HepG2 (cell line): ENCODE data around the gene KRTAP10-4. TPM values are rescaled to one million over a fixed set of nuclear protein-coding genes. Genes with fewer than 3 reads are reported as not detected.
A peak's percentile ranks its signal among the peaks of the same experiment; 100 is the strongest.

Experiments
- ATAC-seq: fragments of 200-7000 bp; cut with Tn5 transposase; 3 replicates; pipeline ENCODE4 v1.9.1; 2020; ENCODE audit warnings: mild to moderate bottlenecking, moderate library complexity
- BruUV-seq: library from RNA; stranded (reverse); fragments of 400-500 nt; replicated peaks from 2 replicates; lab custom pipeline; 2021; lab: Mats Ljungman, UMichigan
- CTCF ChIA-PET: fragments of 300-600 bp; formaldehyde crosslinking; extraction: SDS; loops from one replicate; lab custom pipeline; 2021; ENCODE audit warnings: low total read pairs, inconsistent platforms, low intra/inter-chr PET ratio; lab: Yijun Ruan, JAX
- POLR2A ChIA-PET: fragments of 350-600 bp; sonication (Branson Sonifier 250); formaldehyde crosslinking; loops from one replicate; lab custom pipeline; 2020; ENCODE audit warnings: antibody characterized with exemption, inconsistent platforms; lab: Yijun Ruan, JAX
- DNase-seq: peaks from one replicate; pipeline ENCODE4 v3.0.0-alpha.2; 2015; ENCODE audit warnings: low spot score
- FAIRE-seq: peaks from 3 replicates; lab custom pipeline; 2011; peaks lifted over from hg19 to GRCh38; lab: Jason Lieb, UNC
- H2AFZ ChIP-seq: one replicate; pipeline ENCODE4 v1.6.1; 2011; ENCODE audit warnings: low read length, inconsistent platforms
- H3K27ac ChIP-seq: fragments of 300-600 bp; 3 replicates; pipeline ENCODE4 v1.8.0; 2011; ENCODE audit warnings: mixed run types, mild to moderate bottlenecking, mixed read lengths, low read length, inconsistent platforms; ENCODE audit not compliant: insufficient read depth; ENCODE audit errors: extremely low read length
- H3K27me3 ChIP-seq, 2 experiments: fragments of 200-600 bp in 1 of 2; 2 replicates in 1 of 2; 3 replicates in 1 of 2; pipeline versions ENCODE4 v1.6.0 to v1.8.0; 2011; ENCODE audit warnings: low read length in 2 of 2, mild to moderate bottlenecking in 2 of 2, moderate library complexity in 2 of 2, inconsistent platforms in 1 of 2; ENCODE audit not compliant: insufficient read depth in 2 of 2, control insufficient read depth in 1 of 2
- H3K36me3 ChIP-seq, 2 experiments: fragments of 200-600 bp in 1 of 2; replicated peaks in 1 of 2; 2 replicates in 1 of 2; 3 replicates in 1 of 2; pipeline versions ENCODE4 v1.5.1 to v1.8.0; 2011; ENCODE audit warnings: low read length in 2 of 2, inconsistent platforms in 1 of 2; ENCODE audit not compliant: insufficient read depth in 2 of 2, control insufficient read depth in 1 of 2
- H3K4me1 ChIP-seq: 2 replicates; pipeline ENCODE4 v1.5.1; 2012; ENCODE audit warnings: low read length, inconsistent platforms; ENCODE audit not compliant: insufficient read depth
- H3K4me2 ChIP-seq: 2 replicates; pipeline ENCODE4 v1.6.0; 2011; ENCODE audit warnings: low read depth, low read length, inconsistent platforms
- H3K4me3 ChIP-seq, 3 experiments: fragments of 200-600 bp in 1 of 3; sonication (generic), shearing (Covaris generic) in 1 of 3; replicated peaks in 1 of 3; 2 replicates each; pipeline ENCODE4 v1.5.1; 2011 to 2016; ENCODE audit warnings: low read length in 3 of 3, inconsistent platforms in 2 of 3, low read depth in 2 of 3, mild to moderate bottlenecking in 2 of 3, control low read depth in 1 of 3, mixed read lengths in 1 of 3; ENCODE audit not compliant: insufficient read depth in 1 of 3
- H3K79me2 ChIP-seq: one replicate; pipeline ENCODE4 v1.6.1; 2011; ENCODE audit warnings: low read length, inconsistent platforms; ENCODE audit not compliant: insufficient read depth
- H3K9ac ChIP-seq: 2 replicates; pipeline ENCODE4 v1.6.0; 2011; ENCODE audit warnings: mild to moderate bottlenecking, low read depth, low read length, inconsistent platforms; ENCODE audit not compliant: insufficient read depth
- H3K9me3 ChIP-seq: 2 replicates; pipeline ENCODE4 v1.5.1; 2012; ENCODE audit warnings: mild to moderate bottlenecking, low read length
- H4K20me1 ChIP-seq: 2 replicates; pipeline ENCODE4 v1.6.0; 2011; ENCODE audit warnings: inconsistent platforms, mild to moderate bottlenecking, low read length, moderate library complexity; ENCODE audit not compliant: insufficient read depth
- CTCF ChIP-seq: sonication (generic); formaldehyde crosslinking; IDR thresholded peaks from 2 replicates; pipeline ENCODE4 v1.5.0; 2020; ENCODE audit warnings: mild to moderate bottlenecking, missing genetic modification reagents, moderate library complexity
- DNMT3B ChIP-seq: conservative IDR thresholded peaks from 2 replicates; pipeline ENCODE4 v1.6.1; 2016; ENCODE audit warnings: missing biosample characterization, control low read depth
- KDM5B ChIP-seq: sonication (generic); formaldehyde crosslinking; IDR thresholded peaks from 2 replicates; pipeline ENCODE4 v1.4.0; 2020; ENCODE audit warnings: missing genetic modification reagents, mild to moderate bottlenecking, borderline replicate concordance
- MNT ChIP-seq: fragments of 450-650 bp; IDR thresholded peaks from 2 replicates; pipeline ENCODE4 v1.6.1; 2016
- SMC3 ChIP-seq: IDR thresholded peaks from 2 replicates; pipeline ENCODE4 v1.6.1; 2011; ENCODE audit warnings: low read length, improper control_type of control experiment
- STAG1 ChIP-seq: sonication (generic); formaldehyde crosslinking; IDR thresholded peaks from 2 replicates; pipeline ENCODE4 v1.4.0; 2020; ENCODE audit warnings: missing genetic modification reagents
- ZNF282 ChIP-seq: fragments of 450-650 bp; IDR thresholded peaks from 2 replicates; pipeline ENCODE4 v1.6.1; 2018; ENCODE audit not compliant: partially characterized antibody
- ZNF317 ChIP-seq: sonication (generic); formaldehyde crosslinking; IDR thresholded peaks from 2 replicates; pipeline ENCODE4 v1.5.0; 2020; ENCODE audit warnings: mild to moderate bottlenecking, missing genetic modification reagents
- WGBS: methylation state at CpG from one replicate; pipeline ENCODE4 v1.1.6; 2017; ENCODE audit warnings: low lambda C conversion rate; 5-methylcytosine and 5-hydroxymethylcytosine counted together
- in situ Hi-C: cut with HindIII; loops from 2 replicates; pipeline ENCODE4 v1.10.0; 2017; ENCODE audit warnings: low pct_unique_long_range_greater_than_20kb; ENCODE audit not compliant: extremely low pct_ligation_motif_present
- intact Hi-C: fragments of 100-400 bp; cut with micrococcal nuclease; formaldehyde crosslinking; loops from one replicate; pipeline ENCODE4 v1.10.0; 2022; ENCODE audit not compliant: unreplicated experiment
- polyA plus RNA-seq, 8 experiments: library from polyadenylated mRNA; depleted of rRNA in 3 of 8; stranded (reverse) in 7 of 8; unstranded in 1 of 8; fragments of >200 nt; fragmentation: Illumina TruSeq in 4 of 8; extraction: Trizol in 4 of 8; gene quantifications; 2 replicates each; pipeline versions ENCODE4 v1.2.1 to v1.2.3, GENCODE V29; 2011 to 2016; ENCODE audit warnings: low read depth in 4 of 8, missing spikeins in 1 of 8, mixed read lengths in 1 of 8; ENCODE audit not compliant: insufficient read depth in 1 of 8
- total RNA-seq, 5 experiments: library from RNA; depleted of rRNA; stranded (reverse); fragments of >200 nt; fragmentation: Illumina TruSeq; extraction: Trizol; gene quantifications; 2 replicates each; pipeline ENCODE4 v1.2.3, GENCODE V29; 2016; ENCODE audit warnings: low read depth in 1 of 5

Gene KRTAP10-4
- total and polyA plus RNA-seq, 2 of the 13 experiments (the other 11 are each of a cell fraction or from before 2014, with no cell fraction given): not detected

GRCh38 chr21:44617071-44617501 is 43.6 kb downstream of the KRTAP10-4 start (continued):
- peak; percentile 29; the same call in 1 of the 2 replicates for TF ChIP-seq CTCF
- TF ChIP-seq DNMT3B: no peak
- TF ChIP-seq KDM5B (CRISPR knock-in tag): no peak

- POLR2A ChIA-PET: no interaction called here
- Histone ChIP-seq H3K4me3 (no peak overlapping the region), H2AFZ (no peak overlapping the region), H3K9me3 (peaks cover 8% of the 10 kb centered on the region), H3K9ac (no peak overlapping the region), H3K79me2 (no peaks in the 10 kb centered on the region), H3K36me3 (no peaks in the 10 kb centered on the region)
- BruUV-seq: no TSS peak
- ATAC-seq: peak; percentile 88
- CTCF ChIA-PET: no interaction called here
- intact Hi-C loops: loop anchor here (2.0 kb wide), 1 partner anchor 174 kb away; no protein-coding TSS in a partner anchor
- TF ChIP-seq SMC3 (peak; percentile 67), STAG1 (CRISPR knock-in tag) (peak; percentile 68), MNT (no peak), ZNF317 (CRISPR knock-in tag) (0 out of 2 replicates have a peak, but pooled peaks have one; percentile 21), CTCF (peak; percentile 68), ZNF282 (no peak)
- TF ChIP-seq, all 625 proteins: peak for 4
- H4K20me1 ChIP-seq: no peaks in the 10 kb centered on the region
- in situ Hi-C loops: no loop called here
- FAIRE-seq (peak; percentile 43), DNase-seq (peak; percentile 16)
- H3K4me1 ChIP-seq: no peaks in the 10 kb centered on the region
- H3K27ac ChIP-seq: no peak overlapping the region
- WGBS: 0% methylated on average over 3 of the region's 4 CpGs
- H3K4me2 ChIP-seq: no peak overlapping the region
- peaks cover 1 to 28% of the 10 kb centered on the region in 2 experiments; a peak in 3 of 5 replicates for H3K27me3 ChIP-seq
These were observed 45.0 kb downstream of the KRTAP10-4 start for GRCh38 chr21:44618504-44618903.
